GM23248 (cell line): ENCODE data around the gene RAD51B.

ENCODE experiments used
- EZH2 ChIP-seq: fragments of 200-600 bp; sonication (generic); IDR thresholded peaks from 2 replicates; pipeline ENCODE4 v1.6.1; 2018; ENCODE audit warnings: antibody characterized with exemption, mild to moderate bottlenecking; ENCODE audit not compliant: insufficient read depth, poor library complexity, severe bottlenecking
- EZH2phosphoT487 ChIP-seq: fragments of 200-600 bp; sonication (generic); IDR thresholded peaks from 2 replicates; pipeline ENCODE4 v1.6.1; 2018; ENCODE audit warnings: antibody characterized with exemption, moderate library complexity, mild to moderate bottlenecking, low read depth; ENCODE audit not compliant: insufficient read depth

DNA sequence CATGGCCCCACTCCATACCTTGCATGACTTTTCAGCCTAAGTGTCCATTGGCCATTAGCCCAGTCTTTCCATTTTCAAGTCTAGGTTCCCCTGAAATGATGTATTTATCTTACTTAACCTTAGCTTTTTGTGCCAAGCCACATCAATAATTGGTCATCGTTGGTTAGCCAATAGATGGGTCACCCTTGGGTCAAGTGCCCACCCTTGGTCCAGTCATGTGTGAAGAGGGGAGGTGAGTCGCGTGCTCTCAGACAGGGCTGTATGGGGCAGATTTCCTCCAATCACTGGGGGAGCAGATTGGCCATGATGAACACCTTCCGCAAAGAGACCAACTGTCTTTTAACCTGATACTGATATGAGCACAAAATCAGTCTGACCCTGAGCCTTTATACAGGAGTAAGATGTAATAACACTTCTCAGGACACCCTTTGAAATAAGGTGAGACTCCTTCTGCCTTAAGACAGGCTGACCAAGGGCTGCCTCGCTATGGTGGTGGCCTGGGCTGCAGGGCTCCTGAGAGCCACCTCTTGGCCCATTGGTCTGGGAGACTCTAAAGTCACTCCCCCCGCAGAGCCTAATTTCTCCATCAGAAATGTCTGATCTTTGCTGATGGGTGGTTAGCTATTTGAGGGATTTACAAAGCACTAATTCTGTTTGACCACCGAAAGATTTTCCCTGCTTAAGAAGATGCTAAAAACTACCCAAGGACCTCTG, 830.1 kb downstream of the RAD51B start:
- no peak for TF ChIP-seq EZH2
- TF ChIP-seq EZH2phosphoT487: no peak
